Measurements from ENCODE around the gene FBXO39.
"Not testable (repeated sequence)": the region's sequence is repeated elsewhere in the genome, so short reads cannot be mapped to it uniquely, and the experiment has no call there.

FBXO39 gene

DNA sequence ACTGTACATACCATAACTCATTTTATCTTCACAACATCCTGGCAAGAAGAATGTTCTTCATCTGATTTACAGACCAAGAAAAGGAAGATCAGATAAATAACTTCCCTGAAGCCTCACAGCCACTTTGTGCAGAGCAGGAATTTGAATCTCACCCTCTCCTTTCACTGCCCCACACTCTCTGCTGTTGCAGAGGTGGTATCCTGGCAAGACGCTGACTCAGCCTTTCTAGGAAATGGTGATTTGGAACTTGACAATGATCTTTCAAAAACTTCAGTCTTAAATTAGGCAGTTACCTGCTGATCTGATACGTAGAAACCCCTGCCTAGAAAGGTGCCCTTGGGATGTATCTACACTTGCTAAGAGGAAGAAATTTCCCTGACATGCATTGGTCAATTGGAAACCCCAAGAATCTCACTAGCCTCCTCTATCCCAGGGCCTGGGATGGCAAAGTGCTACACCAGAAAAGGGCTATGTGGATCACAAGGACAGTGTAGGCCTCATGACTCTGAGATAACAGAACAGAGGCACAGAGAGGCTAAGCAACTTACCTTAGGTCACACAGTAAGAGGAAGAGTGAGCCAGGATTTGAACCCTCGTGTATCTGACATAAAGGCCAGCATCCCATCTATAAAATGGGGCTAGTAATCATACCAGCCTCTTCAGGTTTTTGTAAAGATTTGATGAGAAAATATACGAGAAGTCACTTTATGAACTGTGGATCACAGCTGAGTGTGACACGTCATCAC, 17.9 kb downstream of the FBXO39 start:
- DNase-seq: no peak

DNA sequence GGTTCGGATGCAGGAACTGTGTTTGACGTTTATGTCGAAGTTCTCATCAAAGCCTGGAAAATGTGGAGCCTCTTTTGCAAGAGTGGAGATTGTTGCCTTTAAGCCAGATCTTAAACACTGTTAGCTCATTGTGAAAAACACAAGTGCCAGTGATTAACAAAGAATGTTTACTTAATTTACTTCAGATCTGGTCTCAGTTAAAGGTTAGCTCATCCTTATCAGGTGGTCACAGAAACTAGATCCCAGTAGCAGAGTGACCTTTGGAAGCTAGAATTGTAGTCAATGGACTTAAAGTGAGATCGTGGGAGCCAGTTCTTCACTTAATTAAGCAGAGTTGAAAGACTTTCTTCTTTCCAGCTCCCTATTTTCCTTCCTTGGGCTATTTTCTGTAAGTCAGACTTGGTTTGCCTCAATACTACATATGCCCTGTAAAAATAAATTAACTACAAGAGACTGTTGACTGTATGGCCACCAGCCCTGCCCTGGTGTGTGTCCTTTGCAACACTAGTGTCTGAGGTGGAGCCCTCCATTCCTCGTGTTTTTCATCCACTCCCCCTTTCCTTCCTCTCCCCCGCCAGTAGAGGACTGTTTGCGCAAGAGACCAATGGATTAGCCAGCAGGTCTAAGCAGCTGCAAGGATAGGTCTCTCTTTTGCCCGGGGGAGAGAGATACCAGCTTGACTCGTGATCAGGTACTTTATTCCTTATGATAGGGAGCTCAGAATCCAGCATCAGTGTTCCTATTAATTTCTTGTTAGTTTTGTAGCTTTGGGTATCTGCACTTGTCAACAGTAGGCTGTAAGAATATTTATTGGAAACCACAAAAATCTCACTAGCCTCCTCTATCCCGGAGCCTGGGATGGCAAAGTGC, 20.2 kb downstream of the FBXO39 start:
- DNase-seq: no peak

DNA sequence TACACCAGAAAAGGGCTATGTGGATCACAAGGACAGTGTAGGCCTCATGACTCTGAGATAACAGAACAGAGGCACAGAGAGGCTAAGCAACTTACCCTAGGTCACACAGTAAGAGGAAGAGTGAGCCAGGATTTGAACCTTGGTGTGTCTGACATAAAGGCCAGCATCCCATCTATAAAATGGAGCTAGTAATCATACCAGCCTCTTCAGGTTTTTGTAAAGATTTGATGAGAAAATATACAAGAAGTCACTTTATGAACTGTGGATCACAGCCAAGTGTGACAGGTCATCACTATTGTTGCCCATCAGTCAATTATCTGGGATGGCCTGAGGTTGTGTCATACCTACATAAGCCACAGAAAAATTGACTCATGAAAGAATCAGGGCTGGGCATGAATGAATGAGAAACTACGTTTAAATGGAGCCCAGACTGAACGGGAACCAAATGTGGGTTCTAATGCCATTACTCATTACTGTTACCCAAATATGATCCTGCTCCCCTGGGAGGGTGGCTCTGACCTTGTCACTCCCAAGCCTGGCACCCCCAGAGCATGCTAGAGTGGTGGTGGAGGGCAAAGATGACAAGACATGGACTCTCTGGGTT, 21.0 kb downstream of the FBXO39 start:
- DNase-seq: no peak

DNA sequence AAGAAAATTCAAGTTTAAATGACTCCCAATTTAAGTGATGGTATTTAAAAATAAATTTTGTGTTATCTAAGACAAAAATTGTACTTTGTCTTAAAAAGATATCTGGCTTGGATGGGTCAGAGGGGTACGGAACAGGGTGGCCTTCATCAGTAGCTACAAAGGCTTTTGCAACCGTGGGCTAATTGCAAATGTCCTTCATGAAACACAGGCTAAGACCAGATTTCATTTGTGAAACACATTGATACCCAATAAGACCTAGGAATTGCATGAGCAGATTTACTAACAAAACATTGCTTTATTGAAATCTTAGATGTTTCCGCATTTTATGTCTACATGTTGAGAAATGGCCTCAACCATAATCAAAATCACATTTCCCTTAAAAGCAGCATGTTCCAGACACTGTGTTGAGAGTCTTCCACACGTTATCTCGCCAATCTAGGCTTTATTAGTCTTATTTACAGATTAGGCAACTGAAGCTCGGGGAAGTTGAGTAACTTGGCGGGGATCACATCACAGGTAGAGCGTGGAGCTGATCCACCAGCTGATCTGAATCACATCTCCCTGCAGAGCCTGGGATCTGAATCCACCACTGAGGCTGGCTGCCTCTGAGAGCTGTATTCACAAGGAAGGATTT, 21.8 kb downstream of the FBXO39 start:
- DNase-seq: no peak

DNA sequence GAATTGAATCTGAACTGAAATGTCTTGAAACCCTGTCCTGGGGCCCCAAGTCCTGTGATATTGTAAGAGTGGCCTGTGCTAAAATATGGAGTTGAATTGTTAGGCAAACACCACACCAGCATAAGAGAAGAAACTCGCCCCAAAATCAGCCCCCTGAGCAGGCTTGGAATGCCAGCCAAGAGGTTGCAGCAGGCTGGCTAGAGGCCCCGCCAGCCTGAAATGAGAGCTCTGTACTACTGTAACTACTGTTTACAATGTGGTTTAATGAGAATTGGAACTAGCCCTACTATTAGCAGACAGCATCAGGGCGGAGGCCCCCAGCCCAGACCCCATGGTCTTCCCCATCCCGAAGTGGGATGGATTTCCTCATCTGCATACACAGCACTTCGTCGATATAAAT, 23.7 kb downstream of the FBXO39 start:
- DNase-seq: no peak

DNA sequence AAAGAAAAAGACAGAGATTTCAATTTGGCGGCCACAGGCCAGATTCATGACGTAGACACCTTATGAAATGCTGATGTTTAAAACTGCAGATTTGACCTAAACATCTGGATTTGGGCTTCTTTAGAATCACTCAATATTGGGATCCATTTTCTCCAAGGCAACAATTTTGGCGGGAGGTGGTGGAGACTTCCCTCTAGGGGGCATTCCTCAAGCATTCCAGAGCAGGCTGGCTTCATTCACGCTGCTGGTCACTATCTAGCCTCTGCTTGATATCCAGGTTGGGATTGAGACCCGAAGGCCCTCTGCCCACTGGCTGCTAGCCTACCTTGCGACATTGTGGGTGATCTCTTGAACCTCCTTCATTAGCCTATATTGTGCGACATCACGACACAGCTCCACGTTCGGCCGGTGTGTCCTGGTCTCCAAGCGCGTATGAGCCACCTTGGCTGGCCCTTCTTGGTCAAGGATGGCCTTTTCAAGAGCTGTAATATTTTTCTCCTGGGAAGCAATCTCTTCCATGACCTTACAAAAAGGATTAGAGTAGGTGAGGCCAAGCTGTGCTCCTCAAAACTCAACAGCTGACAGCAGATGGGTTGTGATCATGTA, 24.5 kb downstream of the FBXO39 start:
- DNase-seq: no peak

DNA sequence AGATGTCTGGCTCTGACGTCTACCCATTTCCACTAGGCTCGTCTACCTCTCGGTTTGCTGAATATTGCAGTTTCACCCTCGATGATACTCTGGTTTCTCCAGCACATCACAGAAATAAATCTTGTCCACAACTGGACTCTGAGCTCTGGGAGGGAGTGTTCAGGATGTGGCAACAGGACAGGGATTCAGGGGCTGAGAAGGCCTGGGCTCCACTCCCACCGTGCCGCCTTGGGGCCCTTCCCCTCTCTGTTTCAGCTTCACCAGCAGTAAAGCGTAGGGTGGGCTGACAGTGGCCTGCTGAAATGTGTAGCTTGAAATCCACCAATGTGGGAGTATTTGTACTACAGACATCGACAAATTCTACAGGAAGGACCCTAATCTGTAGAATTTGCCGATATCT, 35.5 kb downstream of the FBXO39 start:
- no peak for DNase-seq

DNA sequence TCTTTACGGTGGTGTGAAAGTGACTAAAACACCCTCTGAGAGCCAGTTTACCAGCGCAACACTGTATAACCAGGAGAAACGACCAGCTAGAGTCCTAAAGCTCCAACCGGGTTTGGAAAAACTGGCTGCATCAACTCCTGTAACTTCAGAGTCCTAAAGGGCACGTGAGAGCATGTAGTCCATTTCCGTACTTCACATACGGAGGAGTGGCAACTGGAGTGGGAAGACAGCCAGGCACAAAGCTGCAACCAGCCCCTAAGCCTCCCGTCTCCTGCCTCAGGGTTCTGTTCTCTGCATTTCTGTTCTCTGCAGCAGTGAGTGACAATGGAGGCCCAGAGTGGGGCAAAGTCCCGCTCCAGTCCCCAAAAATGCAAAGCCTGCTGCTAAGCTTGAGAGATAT, 36.3 kb downstream of the FBXO39 start:
- DNase-seq: no peak

DNA sequence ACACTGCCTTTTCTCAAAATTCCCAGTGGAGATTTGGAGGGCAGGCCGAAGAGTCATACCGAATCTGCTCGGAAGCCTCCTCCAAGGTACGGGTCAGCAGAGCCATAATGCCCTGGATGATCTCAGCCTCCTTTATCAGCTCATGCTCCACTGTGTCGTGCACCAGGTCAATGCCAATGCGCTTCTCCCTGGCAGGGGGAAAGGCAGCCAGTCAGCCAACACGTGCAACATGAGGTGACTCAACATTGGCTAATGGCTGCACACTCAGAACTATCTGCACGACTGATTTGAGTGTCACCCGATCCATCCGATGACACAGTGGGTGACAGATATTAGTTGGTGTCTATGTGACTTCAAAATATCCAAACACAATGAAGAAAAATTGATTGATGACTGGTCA, 39.8 kb downstream of the FBXO39 start:
- DNase-seq: no peak

DNA sequence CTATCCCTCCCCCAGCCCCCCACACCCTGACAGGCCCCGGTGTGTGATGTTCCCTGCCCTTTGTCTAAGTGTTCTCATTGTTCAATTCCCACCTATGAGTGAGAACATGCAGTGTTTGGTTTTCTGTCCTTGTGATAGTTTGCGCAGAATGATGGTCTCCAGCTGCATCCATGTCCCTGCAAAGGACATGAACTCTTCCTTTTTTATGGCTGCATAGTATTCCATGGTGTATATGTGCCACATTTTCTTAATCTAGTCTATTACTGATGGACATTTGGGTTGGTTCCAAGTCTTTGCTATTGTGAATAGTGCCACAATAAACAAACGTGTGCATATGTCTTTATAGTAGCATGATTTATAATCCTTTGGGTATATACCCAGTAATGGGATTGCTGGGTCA, 40.4 kb downstream of the FBXO39 start:
- not testable (repeated sequence) for DNase-seq

DNA sequence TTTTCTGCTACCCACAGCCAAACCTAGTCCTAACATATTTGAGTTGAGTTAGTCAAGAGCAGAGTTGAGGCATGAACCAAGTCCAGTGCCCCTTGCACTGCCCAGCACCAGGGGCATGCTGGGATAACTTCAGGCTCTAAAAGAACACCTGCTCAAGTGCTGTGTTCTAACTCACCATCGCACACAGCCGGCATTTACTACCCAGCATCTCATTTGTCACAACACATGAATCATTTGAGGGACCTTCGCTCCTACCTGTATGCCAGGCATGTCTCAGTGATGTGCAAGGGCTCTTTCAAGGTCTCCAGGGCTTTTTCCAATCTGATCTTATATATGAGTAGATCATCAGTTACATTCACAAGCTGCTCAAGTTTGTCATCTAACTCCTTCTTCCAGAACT, 42.9 kb downstream of the FBXO39 start:
- DNase-seq: no peak

DNA sequence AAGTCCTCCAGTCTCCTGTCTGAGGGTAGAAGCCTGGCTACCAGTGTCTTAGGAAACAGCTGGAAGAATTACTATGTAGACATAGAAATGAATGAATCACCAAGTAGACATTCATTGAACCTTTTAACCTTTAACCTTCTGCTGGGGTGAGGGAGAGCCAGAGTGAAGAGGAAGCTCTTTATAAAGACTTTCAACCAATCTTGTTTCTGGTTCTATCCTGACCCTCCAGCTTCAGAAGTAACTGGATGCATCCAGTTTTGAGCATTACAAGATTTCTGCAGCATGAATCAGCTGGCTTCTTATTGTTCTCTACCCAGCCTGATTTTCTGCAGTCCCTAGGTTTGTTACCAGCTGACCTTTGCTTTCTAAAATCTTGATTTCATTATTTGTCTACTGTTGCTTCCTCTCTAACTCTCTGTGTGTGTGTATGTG, 47.0 kb downstream of the FBXO39 start:
- DNase-seq: no peak

DNA sequence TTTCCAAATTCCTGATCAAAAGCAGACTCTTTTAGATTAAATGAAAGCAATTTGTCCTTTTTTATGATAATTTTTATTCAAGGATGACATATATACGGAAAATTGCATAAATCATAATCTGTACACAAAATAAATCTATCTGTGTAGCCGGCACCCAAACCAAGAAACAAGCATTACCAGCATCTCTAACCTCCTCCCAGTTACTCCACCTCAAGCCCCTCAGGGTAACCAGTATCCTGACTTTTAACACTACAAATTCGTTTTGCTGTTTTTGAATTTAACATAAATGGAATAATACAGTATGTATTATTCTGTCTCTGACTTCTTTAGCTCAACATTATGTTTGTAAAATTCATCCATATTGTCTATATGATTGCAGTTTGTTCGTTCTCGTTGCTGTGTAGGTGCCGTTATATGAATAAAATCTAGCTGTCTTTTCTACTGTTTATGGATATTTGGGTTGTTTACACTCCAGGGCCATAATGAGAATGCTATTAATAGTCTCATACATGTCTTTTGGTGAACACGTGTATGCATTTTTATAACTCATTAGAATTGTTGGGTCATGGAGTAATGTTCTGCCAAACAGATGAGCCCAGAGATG, 54.5 kb downstream of the FBXO39 start:
- DNase-seq: no peak

DNA sequence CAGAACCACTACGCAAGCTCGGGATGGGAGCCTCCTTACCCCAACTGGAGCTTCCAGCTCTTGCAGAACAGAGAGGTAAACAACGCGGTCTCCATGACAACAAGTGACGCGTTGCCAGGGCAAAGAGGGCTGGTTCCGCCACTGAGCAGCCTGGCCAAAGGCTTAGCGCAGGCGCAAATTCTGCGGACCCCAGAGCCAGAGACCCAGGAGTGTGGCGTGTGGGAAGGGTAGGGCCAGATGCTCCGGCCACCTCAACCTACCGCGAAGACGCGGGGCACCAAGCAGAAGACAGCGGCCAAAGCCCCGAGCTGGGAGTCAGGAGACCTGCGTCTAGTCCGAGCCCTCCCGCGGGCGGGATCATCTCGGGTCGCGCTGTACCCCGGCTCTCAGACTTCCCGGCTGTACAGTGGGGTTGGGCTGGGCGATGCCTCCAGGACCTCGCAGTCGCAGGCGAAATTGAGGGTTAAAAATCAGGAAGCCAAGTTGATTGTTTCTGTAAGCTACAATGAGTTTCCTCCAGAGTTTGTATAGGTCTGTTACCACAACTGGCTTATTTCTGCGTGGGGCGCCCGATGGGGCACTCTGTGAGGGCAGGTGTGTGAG, 55.7 kb downstream of the FBXO39 start, which contains the start of gene TEKT1:
Gene TEKT1, minus strand, starts transcription at position 69 of the 603 bp plus-strand sequence. CDS start 1,353 bp downstream, outside the sequence.
- DNase-seq: peak; percentile 33

Measured in NCI-H345 (cell line).